Measurements from ENCODE around the gene FOXJ2. TPM values are rescaled to one million over a fixed set of nuclear protein-coding genes. Genes with fewer than 3 reads are reported as not detected.

FOXJ2 gene
- total and polyA plus RNA-seq, 2 of the 4 experiments (the other 2 are of a cell fraction): 3.0 to 8.4 TPM

- Histone ChIP-seq H3K9me3 (ENCODE audit: control insufficient read depth, insufficient read depth, low read length) (no peaks in the 10 kb centered on the region), H3K4ac (ENCODE audit: low read depth, low read length) (peak overlapping the region; percentile 94), H2BK15ac (ENCODE audit: low read depth, low read length) (peak overlapping the region; percentile 42; the same call in 1 of the 3 replicates), H4K20me1 (ENCODE audit: insufficient read depth, low read length) (peaks cover 41% of the 10 kb centered on the region), H3K9ac (ENCODE audit: low read depth, low read length) (peak overlapping the region; percentile 89), H2AFZ (replicated peaks; ENCODE audit: low read length, poor library complexity) (peak overlapping the region; percentile 98), H2BK5ac (ENCODE audit: low read depth, low read length, poor library complexity, severe bottlenecking) (peak overlapping the region; percentile 82), H3K4me1 (ENCODE audit: control insufficient read depth, insufficient read depth, low read length) (peaks cover 21% of the 10 kb centered on the region), H4K5ac (ENCODE audit: low read depth, low read length) (peak overlapping the region; percentile 20), H4K8ac (ENCODE audit: low read depth in 2 of 2, low read length in 2 of 2) (peak overlapping the region; percentile 69 to 82; a peak in 3 of 4 replicates), H2BK20ac (ENCODE audit: low read depth, low read length) (peak overlapping the region; percentile 38), H3K23ac (ENCODE audit: low read depth, low read length) (peak overlapping the region; percentile 97), H3K56ac (ENCODE audit: extremely low read depth, insufficient read depth, low read length) (peak overlapping the region; percentile 76), H3K18ac (ENCODE audit: low read depth, low read length) (peak overlapping the region; percentile 4), H3K79me1 (ENCODE audit: low read depth in 1 of 2, low read length in 2 of 2) (peaks cover 32 to 63% of the 10 kb centered on the region in 2 experiments; a peak in 3 of 4 replicates), H3K27ac (ENCODE audit: insufficient read depth, low read length) (peak overlapping the region; percentile 88), H2AK5ac (ENCODE audit: low read depth, low read length) (peak overlapping the region; percentile 95), H2AK9ac (replicated peaks; ENCODE audit: low read depth, low read length, poor library complexity) (peak overlapping the region; percentile 98), H3K9me1 (ENCODE audit: insufficient read depth, low read length) (peaks cover 38% of the 10 kb centered on the region), H3K27me3 (ENCODE audit: control insufficient read depth, insufficient read depth, low read length) (no peaks in the 10 kb centered on the region), H3K36me3 (ENCODE audit: control insufficient read depth, insufficient read depth, low read length) (no peaks in the 10 kb centered on the region; the same call in 1 of the 2 replicates), H2BK120ac (ENCODE audit: low read depth, low read length) (peak overlapping the region; percentile 69), H3K4me3 (ENCODE audit: insufficient read depth, low read depth, low read length) (peak overlapping the region; percentile 84), H3K14ac (replicated peaks; ENCODE audit: low read depth, low read length) (peak overlapping the region; percentile 97), H3K4me2 (ENCODE audit: low read depth, low read length) (peak overlapping the region; percentile 87), H4K91ac (ENCODE audit: insufficient read depth, low read depth, low read length) (peak overlapping the region; percentile 93)
- ChIA-PET POLR2A (ENCODE audit: unreplicated experiment) (interaction anchor here (0.5 kb wide), 1 partner anchor 97 kb away, joined by 4 read pairs; no protein-coding TSS in a partner anchor), CTCF (interaction anchor here (1.0 kb wide), 1 partner anchor 45 kb away, joined by 4 read pairs; no protein-coding TSS in a partner anchor)
- ATAC-seq (ENCODE audit: low read depth) (peak; percentile 44), DNase-seq (peak; percentile 33)
- TF ChIP-seq MXI1 (IDR thresholded peaks at IDR 0.05; ENCODE audit: borderline replicate concordance, low read depth, low read length) (no peak), POLR2A (IDR thresholded peaks at IDR 0.05; ENCODE audit: low read depth, low read length) (0 out of 2 replicates have a peak, but pooled peaks have one; percentile 11), MAZ (IDR thresholded peaks at IDR 0.05; ENCODE audit: borderline replicate concordance, low read depth, low read length) (peak; percentile 47; the same call in 1 of the 2 replicates)
- no TSS peak for BruUV-seq (replicated peaks)
- in situ Hi-C loops (cut with MboI; ENCODE audit: low sequenced_read_pairs) (loop anchor here (25.0 kb wide), 1 partner anchor 396 kb away; no protein-coding TSS in a partner anchor), dilution Hi-C loops (cut with HindIII; ENCODE audit: low sequenced_read_pairs, unreplicated experiment) (no loop called here), intact Hi-C loops (cut with micrococcal nuclease) (loop anchor here (1.0 kb wide), 1 partner anchor 100 kb away; no protein-coding TSS in a partner anchor)
- WGBS, 2 experiments (ENCODE audit: extremely low coverage in 2 of 2, insufficient read length in 1 of 2): 7% methylated on average over 2 of the region's 17 CpGs; no CpG with 5 or more reads in 1 of the 2 experiments
Measured at GRCh38 chr12:8033153-8034044, 883 bp downstream of the FOXJ2 start.

Measured in IMR-90 (cell line).